Duodenal mucosa (tissue), 2 donors: ENCODE results near the gene FOXC2.
"Not testable (repeated sequence)": the region's sequence is repeated elsewhere in the genome, so short reads cannot be mapped to it uniquely, and the experiment has no call there.

ENCODE experiments used
- H3K27ac ChIP-seq: one replicate; pipeline ENCODE4 v1.7.0; 2013; ENCODE audit warnings: low read depth, low read length
- H3K27me3 ChIP-seq, 2 donors: one replicate each; pipeline ENCODE4 v1.7.0; 2013; ENCODE audit warnings: low read length in 2 of 2, control low read depth in 1 of 2; ENCODE audit not compliant: insufficient read depth in 2 of 2, control insufficient read depth in 1 of 2
- H3K36me3 ChIP-seq, 2 donors: one replicate each; pipeline ENCODE4 v1.7.0; 2013; ENCODE audit warnings: low read length in 2 of 2, control low read depth in 1 of 2; ENCODE audit not compliant: insufficient read depth in 2 of 2, control insufficient read depth in 1 of 2
- H3K4me1 ChIP-seq, 2 donors: one replicate each; pipeline ENCODE4 v1.7.0; 2013; ENCODE audit warnings: low read length in 2 of 2, control low read depth in 1 of 2; ENCODE audit not compliant: insufficient read depth in 2 of 2, control insufficient read depth in 1 of 2
- H3K4me3 ChIP-seq, 2 donors: one replicate each; pipeline ENCODE4 v1.7.0; 2013; ENCODE audit warnings: low read length in 2 of 2, low read depth in 1 of 2
- H3K9ac ChIP-seq, 2 donors: one replicate each; pipeline ENCODE4 v1.7.0; 2013; ENCODE audit warnings: low read length in 2 of 2, low read depth in 1 of 2
- H3K9me3 ChIP-seq, 2 donors: one replicate each; pipeline ENCODE4 v1.7.0; 2013; ENCODE audit warnings: low read length in 2 of 2, control low read depth in 1 of 2; ENCODE audit not compliant: control insufficient read depth in 1 of 2

The FOXC2 gene

DNA sequence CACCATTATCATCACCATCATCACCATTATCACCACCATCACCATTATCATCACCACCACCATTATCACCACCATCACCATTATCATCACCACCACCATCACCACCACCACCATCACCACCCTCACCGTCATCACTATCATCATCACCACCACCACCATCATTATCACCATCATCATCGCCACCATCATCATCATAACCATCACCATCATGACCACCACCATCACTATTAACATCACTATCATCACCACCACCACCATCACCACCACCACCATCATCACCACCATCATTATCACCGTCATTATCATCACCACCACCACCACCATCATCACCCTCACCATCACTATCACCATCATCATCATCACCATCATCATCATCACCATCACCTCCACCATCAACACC is 20.9 kb downstream of the FOXC2 start:
- peaks cover 0 to 8% of the 10 kb centered on the region in 2 donors for H3K27me3 ChIP-seq
- no peak overlapping the region for H3K27ac ChIP-seq
- H3K36me3 ChIP-seq: no peaks in the 10 kb centered on the region
- no peaks in the 10 kb centered on the region for H3K9me3 ChIP-seq
- H3K4me1 ChIP-seq: peaks cover 0 to 3% of the 10 kb centered on the region in 2 donors
- no peak overlapping the region for H3K4me3 ChIP-seq
- H3K9ac ChIP-seq: no peak overlapping the region

DNA sequence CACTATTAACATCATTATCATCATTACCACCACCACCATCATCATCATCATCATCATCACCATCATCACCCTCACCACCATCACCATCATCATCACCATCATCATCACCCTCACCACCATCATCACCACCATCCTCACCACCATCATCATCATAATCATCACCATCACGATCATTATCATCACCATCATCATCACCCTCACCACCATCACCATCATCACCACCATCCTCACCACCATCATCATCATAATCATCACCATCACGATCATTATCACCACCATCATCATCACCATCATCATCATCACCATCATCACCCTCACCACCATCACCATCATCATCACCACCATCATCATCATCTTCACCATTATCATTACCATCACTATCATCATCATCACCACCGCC is 21.3 kb downstream of the FOXC2 start:
- H3K4me1 ChIP-seq, H3K27ac ChIP-seq, H3K4me3 ChIP-seq, H3K9me3 ChIP-seq, H3K36me3 ChIP-seq, H3K9ac ChIP-seq, H3K27me3 ChIP-seq: not testable (repeated sequence)

DNA sequence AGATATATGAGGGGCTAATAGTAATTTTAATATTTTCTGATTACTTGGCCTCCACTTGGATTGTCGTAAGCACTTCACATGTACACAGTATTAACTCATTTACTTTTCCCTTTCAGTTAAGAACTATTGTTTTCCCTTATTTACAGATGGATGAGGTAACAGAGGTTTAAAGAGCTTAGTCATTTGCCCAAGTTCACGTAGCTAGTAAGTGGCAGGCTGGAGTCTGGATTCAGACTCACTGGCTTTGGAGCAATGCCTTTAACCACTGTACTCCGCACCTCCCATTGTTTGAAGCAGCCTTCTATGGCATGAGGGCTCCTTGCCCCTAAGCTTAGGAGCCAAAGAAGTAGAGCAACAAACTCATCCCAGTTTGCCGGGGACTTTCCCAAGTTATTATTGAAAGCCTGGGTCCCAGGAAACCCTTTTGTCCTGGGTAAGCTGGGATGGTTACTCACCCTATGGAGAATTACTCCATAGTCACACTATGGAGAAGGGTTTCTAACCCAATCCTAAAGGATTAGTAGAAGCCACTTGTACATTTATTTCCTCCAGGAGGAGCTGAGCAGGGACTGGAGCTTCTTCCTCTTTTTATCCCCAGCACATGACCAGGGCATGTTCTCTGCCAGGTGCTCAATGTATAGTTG is 24.0 kb downstream of the FOXC2 start:
- no peaks in the 10 kb centered on the region for H3K4me1 ChIP-seq

DNA sequence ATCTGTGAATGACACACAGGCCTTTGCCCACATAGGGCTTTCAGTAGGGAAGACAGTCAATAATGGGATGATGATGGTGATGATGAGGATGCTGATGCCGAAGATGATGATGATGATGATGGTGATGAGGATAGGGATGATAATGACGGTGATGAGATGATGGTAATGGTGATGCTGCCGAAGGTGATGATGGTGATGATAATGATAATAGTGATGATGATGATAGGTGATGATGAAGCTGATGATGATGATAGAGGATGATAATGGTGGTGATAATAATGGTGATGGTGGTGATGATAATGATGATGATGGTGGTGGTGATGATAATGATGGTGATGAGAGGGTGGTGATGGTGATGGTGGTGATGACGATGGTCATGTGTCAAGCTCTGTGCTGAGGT is 24.6 kb downstream of the FOXC2 start:
- Histone ChIP-seq H3K4me1 (no peaks in the 10 kb centered on the region), H3K36me3 (no peaks in the 10 kb centered on the region), H3K4me3 (no peak overlapping the region), H3K27me3 (peaks cover 4 to 5% of the 10 kb centered on the region in 2 donors), H3K9me3 (no peaks in the 10 kb centered on the region), H3K9ac (no peak overlapping the region), H3K27ac (no peak overlapping the region)

More for the DNA sequence above, 24.0 kb downstream of the FOXC2 start:
- H3K27ac ChIP-seq: no peak overlapping the region
- H3K4me3 ChIP-seq: no peak overlapping the region
- H3K27me3 ChIP-seq: peaks cover 2 to 5% of the 10 kb centered on the region in 2 donors
- H3K9me3 ChIP-seq: no peaks in the 10 kb centered on the region
- no peak overlapping the region for H3K9ac ChIP-seq
- H3K36me3 ChIP-seq: no peaks in the 10 kb centered on the region

DNA sequence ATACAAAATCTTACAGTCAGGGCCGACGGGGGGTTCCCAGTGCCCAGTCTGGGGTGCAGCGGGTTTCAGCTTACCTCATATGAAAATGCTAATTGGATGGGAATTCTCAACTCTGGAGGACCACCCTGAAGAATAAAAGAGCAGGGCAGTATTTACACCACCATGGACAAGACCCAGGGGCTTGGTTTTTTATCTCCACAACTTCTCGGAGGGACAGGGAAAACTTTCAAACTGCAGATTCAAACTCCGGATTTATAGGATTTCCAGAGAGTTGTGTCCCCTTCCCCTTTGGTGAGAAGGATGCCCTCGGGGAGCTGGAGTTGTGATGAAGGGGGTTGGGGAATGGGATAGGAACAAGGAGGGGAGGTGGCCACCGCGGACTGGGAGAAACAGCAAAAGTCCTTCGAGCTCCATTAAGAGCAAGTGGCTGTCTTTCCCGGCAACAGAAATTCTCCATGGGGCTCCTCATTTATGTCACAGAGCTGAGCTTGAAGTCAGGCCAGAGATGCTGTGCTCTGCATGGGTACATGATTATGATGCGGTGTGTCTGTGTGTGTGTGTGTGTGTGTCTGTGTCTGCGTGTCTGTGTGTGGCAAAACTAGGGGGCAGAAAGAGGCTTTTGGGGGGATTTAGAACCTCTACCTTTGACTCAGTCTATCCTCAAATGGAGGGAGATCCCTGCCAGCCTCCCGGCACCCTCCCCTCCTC is 27.4 kb downstream of the FOXC2 start:
- no peak overlapping the region for H3K9ac ChIP-seq
- peaks cover 4 to 5% of the 10 kb centered on the region in 2 donors for H3K27me3 ChIP-seq
- H3K27ac ChIP-seq: no peak overlapping the region
- H3K4me1 ChIP-seq: no peaks in the 10 kb centered on the region
- no peaks in the 10 kb centered on the region for H3K36me3 ChIP-seq
- H3K9me3 ChIP-seq: no peaks in the 10 kb centered on the region
- H3K4me3 ChIP-seq: no peak overlapping the region

DNA sequence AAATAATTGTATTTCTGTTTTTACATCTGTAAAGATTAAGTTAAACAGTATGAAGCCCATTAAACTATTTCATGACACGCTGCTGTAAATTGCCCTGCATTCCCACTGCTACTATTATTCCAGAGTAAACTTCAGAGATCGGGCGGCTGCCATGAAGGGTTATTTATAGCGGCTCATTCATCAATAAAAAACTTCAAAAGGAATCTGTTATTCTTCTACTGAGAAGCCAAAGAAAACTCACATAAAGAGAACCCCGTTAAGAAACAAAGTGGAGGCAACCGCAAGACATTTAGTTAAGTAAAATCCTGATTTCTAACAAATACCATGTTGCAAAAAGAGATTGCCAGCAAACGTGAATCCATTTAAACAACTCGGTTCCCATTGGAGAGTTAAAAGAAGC is 28.1 kb downstream of the FOXC2 start:
- H3K4me1 ChIP-seq: no peaks in the 10 kb centered on the region
- no peaks in the 10 kb centered on the region for H3K36me3 ChIP-seq
- H3K27me3 ChIP-seq: peaks cover 4 to 5% of the 10 kb centered on the region in 2 donors
- H3K9ac ChIP-seq: no peak overlapping the region
- no peak overlapping the region for H3K4me3 ChIP-seq
- no peak overlapping the region for H3K27ac ChIP-seq
- no peaks in the 10 kb centered on the region for H3K9me3 ChIP-seq

DNA sequence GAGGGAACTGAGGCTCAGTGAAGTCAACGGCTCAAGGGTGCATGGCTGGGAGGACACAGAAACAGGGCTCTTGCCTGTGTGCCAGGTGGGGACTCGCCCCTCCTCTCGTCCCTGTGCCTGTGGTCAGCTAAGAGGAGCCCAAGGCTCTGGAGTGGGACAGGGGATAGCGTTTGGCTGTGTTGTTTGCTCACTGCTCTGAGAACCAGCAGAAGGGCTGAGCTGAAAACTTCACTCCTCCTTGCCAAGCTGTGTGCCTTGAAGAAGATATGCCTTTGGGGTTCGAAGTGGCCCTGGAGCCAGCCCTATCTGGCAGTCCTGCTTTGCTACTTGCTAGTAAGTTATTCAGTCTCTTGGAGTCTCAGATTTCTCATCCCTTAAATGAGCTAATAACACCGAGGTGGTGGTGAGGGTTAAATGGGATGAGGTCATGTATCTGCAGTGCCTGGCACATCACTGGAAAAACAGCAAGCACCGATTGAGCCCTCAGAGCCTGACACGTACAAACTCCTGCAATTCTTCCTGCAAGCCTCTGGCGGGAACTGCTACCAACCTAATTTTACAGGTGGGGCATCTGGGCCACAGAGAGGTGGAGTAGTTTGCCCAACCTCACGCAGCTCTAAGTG is 29.5 kb downstream of the FOXC2 start:
- Histone ChIP-seq H3K27ac (no peak overlapping the region), H3K36me3 (no peaks in the 10 kb centered on the region), H3K4me3 (no peak overlapping the region), H3K27me3 (peaks cover 4 to 5% of the 10 kb centered on the region in 2 donors), H3K9ac (no peak overlapping the region), H3K9me3 (no peaks in the 10 kb centered on the region), H3K4me1 (no peaks in the 10 kb centered on the region)

DNA sequence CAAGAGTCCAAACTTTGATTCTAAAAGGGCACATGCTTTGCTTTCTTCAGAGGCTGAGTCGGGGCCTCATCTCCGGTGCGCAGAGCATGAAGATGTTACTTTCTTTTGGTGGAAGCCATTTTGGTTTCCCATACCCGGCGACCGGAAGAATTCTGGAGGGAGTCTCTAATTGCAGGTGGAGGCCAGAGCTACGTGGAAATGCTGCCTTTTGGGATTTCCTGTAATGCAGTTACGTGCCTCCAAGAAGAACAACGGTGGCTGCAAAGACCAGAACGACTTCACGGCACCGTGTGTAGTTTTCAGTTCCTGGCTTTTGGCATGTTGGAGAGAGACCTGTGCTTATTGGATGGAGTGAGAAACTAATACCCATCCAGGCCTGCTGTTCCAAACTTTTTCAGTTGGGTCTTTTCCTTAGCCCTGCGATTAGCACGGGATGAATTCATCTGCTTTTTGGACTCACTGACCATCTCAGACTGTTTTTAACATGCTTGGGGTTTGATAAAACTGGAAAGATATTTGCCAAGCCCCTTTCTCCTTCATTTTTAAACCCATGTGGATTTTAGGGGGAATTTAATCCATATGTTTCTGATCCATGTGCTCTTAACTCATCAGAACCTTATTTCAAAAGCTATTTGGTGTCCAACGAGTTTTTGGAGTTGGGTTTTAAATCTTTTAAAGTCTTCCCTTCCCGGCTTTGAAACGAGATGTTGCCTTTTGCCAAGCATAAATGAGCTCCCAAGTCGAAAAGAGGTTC is 30.7 kb downstream of the FOXC2 start:
- Histone ChIP-seq H3K9me3 (no peaks in the 10 kb centered on the region), H3K4me3 (no peak overlapping the region), H3K36me3 (no peaks in the 10 kb centered on the region), H3K27ac (no peak overlapping the region), H3K27me3 (peaks cover 4 to 6% of the 10 kb centered on the region in 2 donors), H3K9ac (no peak overlapping the region), H3K4me1 (no peaks in the 10 kb centered on the region)

DNA sequence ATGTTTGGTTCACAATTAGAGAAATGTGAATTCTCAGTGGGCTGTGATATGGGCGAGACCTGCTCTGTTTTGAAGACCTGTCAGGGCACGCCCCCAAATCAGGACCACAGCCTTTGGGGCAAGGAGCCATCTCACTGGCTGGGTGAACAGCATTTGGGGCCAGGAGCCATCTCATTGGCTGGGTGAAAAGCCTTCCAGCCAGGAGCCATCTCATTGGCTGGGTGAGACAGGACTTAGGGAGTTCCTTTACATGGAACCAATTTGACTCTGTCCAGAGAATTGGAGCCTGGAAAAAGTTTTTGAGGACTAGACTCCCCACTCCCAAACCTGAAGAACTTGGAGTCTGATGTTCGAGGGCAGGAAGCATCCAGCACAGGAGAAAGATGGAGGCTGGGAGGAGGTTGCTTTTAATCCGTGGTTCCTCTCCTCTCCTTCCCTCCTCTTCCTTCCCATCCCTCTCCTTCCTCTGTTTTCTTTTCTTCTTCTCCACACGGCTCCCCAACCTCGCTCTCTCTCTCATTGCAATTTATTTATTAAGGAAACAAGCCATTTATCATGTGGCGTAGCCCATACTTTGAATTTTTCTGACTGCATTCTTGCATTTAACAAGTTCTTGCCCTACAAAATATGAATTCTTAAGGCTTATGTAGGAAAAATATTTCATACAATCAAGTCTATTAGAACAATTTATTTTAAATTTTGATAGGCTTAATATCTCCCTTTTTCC is 31.4 kb downstream of the FOXC2 start:
- H3K36me3 ChIP-seq: no peaks in the 10 kb centered on the region
- H3K27ac ChIP-seq: no peak overlapping the region
- no peak overlapping the region for H3K4me3 ChIP-seq
- H3K9me3 ChIP-seq: no peaks in the 10 kb centered on the region
- no peak overlapping the region for H3K9ac ChIP-seq
- H3K4me1 ChIP-seq: no peaks in the 10 kb centered on the region
- H3K27me3 ChIP-seq: peaks cover 4 to 6% of the 10 kb centered on the region in 2 donors
